Heart right ventricle (tissue), 16 donors: ENCODE data around the gene GPR3. TPM values are rescaled to one million over a fixed set of nuclear protein-coding genes. Genes with fewer than 3 reads are reported as not detected.
A peak's percentile ranks its signal among the peaks of the same experiment; 100 is the strongest.
"Not testable (repeated sequence)": the region's sequence is repeated elsewhere in the genome, so short reads cannot be mapped to it uniquely, and the experiment has no call there.

ENCODE experiments used
- ATAC-seq, 8 donors: fragments of 200-7000 bp; cut with Tn5 transposase; one replicate each; pipeline ENCODE4 v1.9.1; 2020; ENCODE audit warnings: mild to moderate bottlenecking in 8 of 8, moderate library complexity in 8 of 8, moderate number of reproducible peaks in 1 of 8
- DNase-seq, 2 donors: peaks; one replicate each; pipeline ENCODE4 v3.0.0-alpha.2; 2020
- H3K27ac ChIP-seq, 10 donors: fragments of 200-600 bp; sonication (generic) in 2 of 10; one replicate each; pipeline versions ENCODE4 v1.5.0 to v1.8.0; 2020 to 2022; ENCODE audit warnings: mild to moderate bottlenecking in 3 of 10
- H3K27me3 ChIP-seq, 7 donors: fragments of 200-600 bp; one replicate each; pipeline ENCODE4 v1.8.0; 2021 to 2022; ENCODE audit warnings: mild to moderate bottlenecking in 2 of 7
- H3K36me3 ChIP-seq, 9 donors: fragments of 200-600 bp; sonication (generic) in 1 of 9; one replicate each; pipeline versions ENCODE4 v1.5.0 to v1.8.0; 2020 to 2022; ENCODE audit warnings: mild to moderate bottlenecking in 2 of 9
- H3K4me1 ChIP-seq, 9 donors: fragments of 200-600 bp; sonication (generic) in 1 of 9; one replicate each; pipeline versions ENCODE4 v1.5.0 to v1.8.0; 2020 to 2022; ENCODE audit warnings: mild to moderate bottlenecking in 4 of 9
- H3K4me3 ChIP-seq, 10 donors: fragments of 200-600 bp; sonication (generic) in 2 of 10; one replicate each; pipeline versions ENCODE4 v1.5.0 to v1.8.0; 2020 to 2022; ENCODE audit warnings: mild to moderate bottlenecking in 7 of 10, moderate library complexity in 2 of 10
- H3K9me3 ChIP-seq, 11 donors: fragments of 200-600 bp in 10 of 11; sonication (generic) in 2 of 11; one replicate each; pipeline versions ENCODE4 v1.5.0 to v1.8.0; 2013 to 2022; ENCODE audit warnings: mild to moderate bottlenecking in 2 of 11, control low read depth in 1 of 11, moderate library complexity in 1 of 11
- WGBS, 2 donors: extraction: QIAGEN DNeasy Blood & Tissue Kit; methylation state at CpG; one replicate each; pipeline ENCODE4 v1.1.7; 2013; ENCODE audit warnings: inconsistent platforms in 1 of 2; 5-methylcytosine and 5-hydroxymethylcytosine counted together
- intact Hi-C, 10 donors: fragments of 100-400 bp; cut with DNase I; formaldehyde crosslinking; loops; one replicate each; pipeline versions ENCODE4 v1.11.1 to v1.14.2; 2022
- polyA plus RNA-seq, 2 donors: library from polyadenylated mRNA; stranded (reverse); fragments of 200-250 nt; gene quantifications; one replicate each; pipeline ENCODE4 v1.2.3, GENCODE V29; 2013
- total RNA-seq, 10 donors: library from RNA; stranded (reverse); fragmentation: NEBNext Ultra II Directional in 3 of 10; extraction: Animal tissue kit (Norgen Biotek cat#: 25700) in 3 of 10; gene quantifications; one replicate each; pipeline versions ENCODE4 v1.2.1 to v1.2.4, GENCODE V29; 2021 to 2023
- TF ChIP-seq, protein P1 (sequence below), 9 donors: fragments of 200-600 bp; sonication (generic) in 2 of 9; IDR thresholded peaks; one replicate each; pipeline versions ENCODE4 v1.5.0 to v1.8.0; 2021 to 2022; ENCODE audit warnings: antibody characterized with exemption in 9 of 9, mild to moderate bottlenecking in 5 of 9, moderate library complexity in 1 of 9
- donor health status: Arrhythmogenic right ventricular cardiomyopathy.
- donor health status: ischemic (EF 13 %, LVEDD 7.1; RV severe dilation, severe dysfunction).
- donor health status: healthy with polysubstance abuse.
- donor health status: DM: no; HTN: yes; CAD: no.
- donor health status: DM: no; HTN: no; CAD: no.
- donor health status: ischemic (EF 25% LVEDD 6.9; RV normal size, moderate dysfunction).
- donor health status: ischemic (EF 25% LVEDD 5.7; RV mildly dilated, moderate dysfunction).
- donor health status: healthy.
- donor health status: DM: yes; HTN: yes; CAD: no.
- donor health status: Ischemic cardiomyopathy.
- donor health status: ischemic (EF 35%, LVEDD 5.7; RV mildly dilated, moderate dysfunction).
- donor health status: nonischemic (EF 11% LVEDD 7.7; RV severe dilation, severe dysfunction).
- donor health status: DM: yes; HTN: yes; CAD: no.
- donor health status: PGD.
- donor health status: ischemic (EF 29% LVEDD 5.4; RV normal size, mild dysfunction).
- donor health status: nonischemic (EF 23%, LVEDD 6.1; RV moderate dilation, normal function).

The GPR3 gene
- total and polyA plus RNA-seq, 12 donors, result 0.27 to 3.4 (median 0.42) TPM; not detected in 1

DNA sequence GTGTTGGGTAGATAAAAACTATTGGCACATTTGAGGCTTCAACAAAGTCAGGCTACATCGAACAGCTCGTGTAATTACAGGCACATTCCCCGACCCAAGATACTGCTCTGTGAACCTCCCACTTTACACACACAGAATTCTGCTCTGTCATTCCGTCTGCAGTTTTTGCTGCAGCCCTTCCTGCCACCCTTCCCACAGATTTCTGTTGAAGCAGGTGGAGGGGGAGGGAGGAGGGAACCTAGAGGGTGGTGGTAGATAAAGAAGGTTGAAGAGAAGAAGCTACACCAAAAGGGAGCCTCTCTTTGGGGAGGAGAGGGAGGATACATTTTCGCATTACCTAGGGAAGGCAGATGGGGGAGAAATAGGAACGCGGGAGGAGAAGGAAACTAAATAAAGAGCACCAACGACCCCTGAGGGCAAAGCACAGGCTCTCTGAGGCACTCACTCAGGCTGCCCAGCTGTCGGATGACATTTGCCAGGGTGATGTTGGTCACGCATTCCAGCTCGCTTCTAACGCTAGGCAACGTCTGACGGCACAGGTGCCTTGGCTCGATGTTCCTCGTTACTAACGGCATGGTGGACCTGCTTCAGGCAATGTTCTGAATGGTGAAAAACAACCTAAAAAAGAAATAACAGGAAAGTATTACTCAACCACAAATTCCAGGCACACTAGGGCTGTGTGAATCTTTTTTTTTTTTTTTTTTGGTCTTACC, 36.0 kb downstream of the GPR3 start:
- Histone ChIP-seq H3K36me3 (peaks cover 0 to 47% (median 4%) of the 10 kb centered on the region in 9 donors), H3K4me3 (peak overlapping the region in 5 of 10 donors; percentile 2 to 34 (median 21)), H3K9me3 (no peaks in the 10 kb centered on the region), H3K27me3 (no peaks in the 10 kb centered on the region), H3K27ac (peak overlapping the region; percentile 78 to 88 (median 86)), H3K4me1 (peaks cover 24 to 97% (median 94%) of the 10 kb centered on the region in 9 donors)
- DNase-seq (peak; percentile 50), ATAC-seq (peak; percentile 40 to 83 (median 75))
- intact Hi-C loops, result loop anchor here in 1 of 10 donors (1.0 to 5.0 kb wide), 3 partner anchors 62 to 174 kb away; partner anchors contain the start of genes AHDC1, MAP3K6 and WASF2
- WGBS, 2 donors, result 16 to 19% methylated on average over 17 of the region's 17 CpGs
- TF ChIP-seq, protein P1, sequence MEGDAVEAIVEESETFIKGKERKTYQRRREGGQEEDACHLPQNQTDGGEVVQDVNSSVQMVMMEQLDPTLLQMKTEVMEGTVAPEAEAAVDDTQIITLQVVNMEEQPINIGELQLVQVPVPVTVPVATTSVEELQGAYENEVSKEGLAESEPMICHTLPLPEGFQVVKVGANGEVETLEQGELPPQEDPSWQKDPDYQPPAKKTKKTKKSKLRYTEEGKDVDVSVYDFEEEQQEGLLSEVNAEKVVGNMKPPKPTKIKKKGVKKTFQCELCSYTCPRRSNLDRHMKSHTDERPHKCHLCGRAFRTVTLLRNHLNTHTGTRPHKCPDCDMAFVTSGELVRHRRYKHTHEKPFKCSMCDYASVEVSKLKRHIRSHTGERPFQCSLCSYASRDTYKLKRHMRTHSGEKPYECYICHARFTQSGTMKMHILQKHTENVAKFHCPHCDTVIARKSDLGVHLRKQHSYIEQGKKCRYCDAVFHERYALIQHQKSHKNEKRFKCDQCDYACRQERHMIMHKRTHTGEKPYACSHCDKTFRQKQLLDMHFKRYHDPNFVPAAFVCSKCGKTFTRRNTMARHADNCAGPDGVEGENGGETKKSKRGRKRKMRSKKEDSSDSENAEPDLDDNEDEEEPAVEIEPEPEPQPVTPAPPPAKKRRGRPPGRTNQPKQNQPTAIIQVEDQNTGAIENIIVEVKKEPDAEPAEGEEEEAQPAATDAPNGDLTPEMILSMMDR (IDR thresholded peaks at IDR 0.05), result peak in 1 of 9 donors; percentile 15

DNA sequence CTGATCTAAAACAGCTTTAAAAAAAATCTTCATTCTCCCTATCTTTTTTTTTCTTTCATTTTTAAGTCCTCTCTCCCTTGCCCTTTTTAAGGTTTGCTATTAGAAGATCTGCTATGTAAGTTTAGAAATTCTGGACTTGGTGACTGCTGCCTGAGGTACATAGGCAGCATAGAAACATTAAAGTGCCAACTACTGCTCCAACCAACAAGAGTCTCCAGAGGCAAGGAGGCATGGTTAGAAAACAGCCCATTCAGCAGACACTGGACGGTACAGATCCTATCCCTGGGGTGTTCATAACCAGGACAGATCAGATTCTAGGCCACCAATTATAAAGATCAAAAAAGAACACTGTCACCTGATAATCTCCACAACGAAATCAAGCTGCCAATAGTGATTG, 36.6 kb downstream of the GPR3 start:
- Histone ChIP-seq H3K27me3 (no peaks in the 10 kb centered on the region), H3K27ac (peak overlapping the region; percentile 78 to 88 (median 86)), H3K4me3 (peak overlapping the region in 5 of 10 donors; percentile 2 to 34 (median 21)), H3K9me3 (no peaks in the 10 kb centered on the region), H3K36me3 (peaks cover 0 to 45% (median 4%) of the 10 kb centered on the region in 9 donors), H3K4me1 (peaks cover 27 to 98% (median 95%) of the 10 kb centered on the region in 9 donors)
- DNase-seq (no peak), ATAC-seq (peak in 4 of 8 donors; percentile 13 to 28 (median 22))
- WGBS, 2 donors, result 7 to 26% methylated on average over 2 of the region's 2 CpGs
- TF ChIP-seq, protein P1 (IDR thresholded peaks at IDR 0.05), result no peak
- intact Hi-C loops, result loop anchor here in 1 of 10 donors (1.0 to 5.0 kb wide), 3 partner anchors 61 to 173 kb away; partner anchors contain the start of genes AHDC1, MAP3K6 and WASF2

DNA sequence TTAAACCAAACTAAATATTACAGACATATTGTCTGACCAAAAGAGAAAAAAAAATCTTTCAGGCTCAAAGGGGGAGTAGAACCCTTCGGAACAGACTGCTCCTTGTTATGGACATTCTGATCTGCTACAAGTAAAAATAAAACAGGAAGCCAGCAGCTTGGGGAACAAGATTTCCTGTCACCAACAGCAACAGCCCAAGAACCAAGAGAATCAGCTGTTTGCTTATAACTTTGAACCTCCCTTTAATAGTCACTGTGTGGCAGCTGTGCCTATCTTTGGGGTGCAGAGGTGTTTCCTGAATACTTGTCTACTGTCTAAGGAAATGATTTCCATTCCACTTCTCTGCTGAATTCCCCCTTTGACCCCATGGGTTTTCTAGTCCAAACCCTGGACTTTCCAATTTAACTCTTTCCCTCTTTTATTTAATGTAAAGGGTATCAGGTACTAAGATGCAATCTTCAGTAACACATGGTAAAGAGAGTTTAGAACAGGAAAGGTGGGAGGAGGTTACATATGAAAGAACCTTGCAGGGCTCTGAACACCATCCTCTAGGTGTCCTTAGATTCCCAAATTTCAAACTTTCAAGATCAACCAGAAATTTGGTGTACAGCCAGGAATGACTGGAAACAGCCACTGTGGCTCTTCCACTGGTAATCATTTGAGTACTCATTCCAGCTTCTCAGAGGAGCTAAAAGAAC, 38.6 kb downstream of the GPR3 start:
- ATAC-seq (peak; percentile 13 to 76 (median 38)), DNase-seq (peak in 1 of 2 donors; percentile 50)
- intact Hi-C loops, result loop anchor here in 5 of 10 donors (2.0 to 5.0 kb wide), 5 partner anchors 51 to 126 kb away; partner anchors contain the start of gene WASF2 (in 1 of the 5)
- H3K9me3 ChIP-seq, result no peaks in the 10 kb centered on the region
- WGBS, 2 donors, result 3% methylated on average over 1 of the region's 1 CpG
- peaks cover 0 to 24% (median 0%) of the 10 kb centered on the region in 9 donors for H3K36me3 ChIP-seq
- no peaks in the 10 kb centered on the region for H3K27me3 ChIP-seq
- TF ChIP-seq, protein P1 (IDR thresholded peaks at IDR 0.05), result peak in 3 of 9 donors; percentile 37 to 46 (median 43)
- peaks cover 31 to 100% (median 97%) of the 10 kb centered on the region in 9 donors for H3K4me1 ChIP-seq
- peak overlapping the region in 3 of 10 donors; percentile 8 to 30 (median 19) for H3K4me3 ChIP-seq
- H3K27ac ChIP-seq, result peak overlapping the region; percentile 78 to 88 (median 86)

DNA sequence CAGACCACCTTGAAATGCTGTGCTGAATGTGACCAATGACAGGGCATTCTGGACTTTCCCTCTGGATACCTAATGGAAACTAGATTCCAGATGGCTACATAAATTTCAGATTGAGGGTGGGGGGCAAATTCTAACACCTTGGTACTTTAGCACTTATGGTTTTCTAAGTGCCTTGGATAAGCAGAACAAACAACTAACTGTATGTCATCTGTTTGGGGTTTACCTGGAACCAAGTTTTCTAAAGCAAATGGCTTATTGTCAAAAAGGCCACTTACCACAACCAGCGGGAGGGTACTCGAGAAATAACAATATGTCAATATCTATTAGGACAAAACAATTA, 39.1 kb downstream of the GPR3 start:
- peak overlapping the region in 1 of 10 donors; percentile 30 for H3K4me3 ChIP-seq
- intact Hi-C loops, result loop anchor here in 5 of 10 donors (2.0 to 5.0 kb wide), 5 partner anchors 51 to 126 kb away; partner anchors contain the start of gene WASF2 (in 1 of the 5)
- WGBS, 2 donors, result 86 to 91% methylated on average over 2 of the region's 2 CpGs

DNA sequence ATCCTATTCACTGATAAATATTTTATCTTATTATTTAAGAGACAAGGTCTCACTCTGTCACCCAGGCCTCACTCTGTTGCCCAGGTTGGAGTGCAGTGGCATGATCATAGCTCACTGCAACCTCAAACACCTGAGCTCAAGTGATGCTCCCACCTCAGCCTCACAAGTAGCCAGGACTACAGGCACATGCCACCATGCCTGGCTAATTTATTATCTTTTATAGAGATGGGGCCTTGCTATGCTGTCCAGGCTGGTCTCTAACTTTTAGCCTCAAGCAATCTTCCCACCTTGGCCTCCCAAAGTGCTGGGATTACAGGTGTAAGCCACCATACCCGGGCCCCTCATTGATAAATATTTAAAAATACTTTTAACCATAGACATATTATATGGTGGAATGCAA, 40.3 kb downstream of the GPR3 start:
- H3K27ac ChIP-seq, result peak overlapping the region in 8 of 10 donors; percentile 10 to 86 (median 76)
- ATAC-seq, H3K36me3 ChIP-seq, H3K9me3 ChIP-seq, DNase-seq, H3K4me3 ChIP-seq, H3K27me3 ChIP-seq: not testable (repeated sequence)
- intact Hi-C loops, result loop anchor here in 4 of 10 donors (5.0 kb wide), 4 partner anchors 50 to 125 kb away; partner anchors contain the start of gene WASF2 (in 1 of the 4)
- peaks cover 47 to 100% (median 97%) of the 10 kb centered on the region in 9 donors for H3K4me1 ChIP-seq
- 95 to 97% methylated on average over 1 of the region's 1 CpG for WGBS, 2 donors

More for the DNA sequence above, 39.1 kb downstream of the GPR3 start:
- Histone ChIP-seq H3K27ac (peak overlapping the region; percentile 78 to 88 (median 86)), H3K27me3 (no peaks in the 10 kb centered on the region), H3K36me3 (peaks cover 0 to 19% (median 0%) of the 10 kb centered on the region in 9 donors), H3K9me3 (no peaks in the 10 kb centered on the region), H3K4me1 (peaks cover 36 to 100% (median 97%) of the 10 kb centered on the region in 9 donors)
- TF ChIP-seq, protein P1 (IDR thresholded peaks at IDR 0.05), result no peak
- DNase-seq, result no peak
- no peak for ATAC-seq
